Measurements from ENCODE around the gene ZC3HAV1L. TPM values are rescaled to one million over a fixed set of nuclear protein-coding genes. Genes with fewer than 3 reads are reported as not detected.
"Not testable (repeated sequence)": the region's sequence is repeated elsewhere in the genome, so short reads cannot be mapped to it uniquely, and the experiment has no call there.

ZC3HAV1L gene
- total RNA-seq, 2 experiments from 2014 or later, result 14.9 to 16.5 TPM

- Mint-ChIP-seq H3K36me3 (ENCODE audit: low read depth) (peaks cover 30% of the 10 kb centered on the region), H3K4me3 (peak overlapping the region; percentile 82), H3K27me3 (peaks cover 4% of the 10 kb centered on the region), H3K9me3 (no peaks in the 10 kb centered on the region), H3K27ac (peak overlapping the region; percentile 27), H3K4me1 (peaks cover 35% of the 10 kb centered on the region)
- POLR2A ChIA-PET, result no interaction called here
- no peak for DNase-seq
- CTCF ChIA-PET, result interaction anchor here (0.6 to 1.3 kb wide), 4 partner anchors 10 to 115 kb away, joined by 3 to 5 read pairs (median 3); no protein-coding TSS in a partner anchor
Observed at GRCh38 chr7:139033346-139034114, 2.3 kb downstream of the ZC3HAV1L start.

GRCh38 chr7:139032473-139032872, 3.4 kb downstream of the ZC3HAV1L start:
- ChIA-PET CTCF (interaction anchor here (1.3 kb wide), 2 partner anchors 9 to 146 kb away, joined by 3 read pairs; no protein-coding TSS in a partner anchor), POLR2A (no interaction called here)
- no peaks in the 10 kb centered on the region for H3K9me3 Mint-ChIP-seq
- DNase-seq, result no peak
- peaks cover 36% of the 10 kb centered on the region for H3K4me1 Mint-ChIP-seq
- H3K27ac Mint-ChIP-seq, result no peak overlapping the region
- H3K36me3 Mint-ChIP-seq (ENCODE audit: low read depth), result peaks cover 36% of the 10 kb centered on the region
- peaks cover 1% of the 10 kb centered on the region for H3K27me3 Mint-ChIP-seq
- no peak overlapping the region for H3K4me3 Mint-ChIP-seq

GRCh38 chr7:139029353-139029752, 6.5 kb downstream of the ZC3HAV1L start:
- ChIA-PET POLR2A (no interaction called here), CTCF (interaction anchor here (0.5 to 0.9 kb wide), 2 partner anchors 12 to 313 kb away, joined by 3 to 4 read pairs; no protein-coding TSS in a partner anchor)
- H3K36me3 Mint-ChIP-seq (ENCODE audit: low read depth), result peaks cover 49% of the 10 kb centered on the region
- H3K9me3 Mint-ChIP-seq, result no peaks in the 10 kb centered on the region
- H3K4me1 Mint-ChIP-seq, result peaks cover 23% of the 10 kb centered on the region
- H3K4me3 Mint-ChIP-seq, result no peak overlapping the region
- H3K27me3 Mint-ChIP-seq, result no peaks in the 10 kb centered on the region
- H3K27ac Mint-ChIP-seq, result no peak overlapping the region
- DNase-seq, result no peak

- Mint-ChIP-seq H3K4me1 (peaks cover 11% of the 10 kb centered on the region), H3K4me3 (no peak overlapping the region), H3K27ac (no peak overlapping the region), H3K27me3 (no peaks in the 10 kb centered on the region), H3K9me3 (no peaks in the 10 kb centered on the region), H3K36me3 (ENCODE audit: low read depth) (peaks cover 52% of the 10 kb centered on the region)
- ChIA-PET CTCF (interaction anchor here (0.6 to 1.9 kb wide), 6 partner anchors 8 to 108 kb away, joined by 3 to 10 read pairs (median 4); a partner anchor contains a TSS), POLR2A (no interaction called here)
- no peak for DNase-seq
Observed at GRCh38 chr7:139026551-139026950, 9.3 kb downstream of the ZC3HAV1L start.

- H3K9me3 Mint-ChIP-seq, H3K27me3 Mint-ChIP-seq, POLR2A ChIA-PET: not testable (repeated sequence)
Observed at GRCh38 chr7:139025861-139026260, 10.0 kb downstream of the ZC3HAV1L start.

GRCh38 chr7:139023076-139023475, 12.8 kb downstream of the ZC3HAV1L start:
- no peak for DNase-seq
- Mint-ChIP-seq H3K27me3 (no peaks in the 10 kb centered on the region), H3K4me3 (no peak overlapping the region), H3K4me1 (peaks cover 6% of the 10 kb centered on the region), H3K27ac (no peak overlapping the region), H3K36me3 (ENCODE audit: low read depth) (peaks cover 36% of the 10 kb centered on the region), H3K9me3 (no peaks in the 10 kb centered on the region)
- ChIA-PET CTCF (interaction anchor here (1.3 to 1.8 kb wide), 2 partner anchors 10 to 26 kb away, joined by 3 to 4 read pairs; no protein-coding TSS in a partner anchor), POLR2A (no interaction called here)

More at GRCh38 chr7:139025861-139026260, 10.0 kb downstream of the ZC3HAV1L start:
- not testable (repeated sequence) for H3K27ac Mint-ChIP-seq, H3K4me3 Mint-ChIP-seq, DNase-seq
- peaks cover 11% of the 10 kb centered on the region for H3K4me1 Mint-ChIP-seq
- peaks cover 48% of the 10 kb centered on the region for H3K36me3 Mint-ChIP-seq (ENCODE audit: low read depth)
- CTCF ChIA-PET, result interaction anchor here (0.6 to 1.9 kb wide), 8 partner anchors 8 to 111 kb away, joined by 3 to 10 read pairs (median 3); a partner anchor contains a TSS

- H3K36me3 Mint-ChIP-seq (ENCODE audit: low read depth), result peaks cover 34% of the 10 kb centered on the region
- POLR2A ChIA-PET, result no interaction called here
Observed at GRCh38 chr7:139022286-139022685, 13.6 kb downstream of the ZC3HAV1L start.

GRCh38 chr7:139018910-139019309, 16.9 kb downstream of the ZC3HAV1L start:
- peaks cover 14% of the 10 kb centered on the region for H3K27me3 Mint-ChIP-seq
- H3K9me3 Mint-ChIP-seq, result no peaks in the 10 kb centered on the region
- H3K4me3 Mint-ChIP-seq, result no peak overlapping the region
- H3K27ac Mint-ChIP-seq, result no peak overlapping the region
- DNase-seq, result no peak
- H3K36me3 Mint-ChIP-seq (ENCODE audit: low read depth), result peaks cover 19% of the 10 kb centered on the region
- CTCF ChIA-PET, result interaction anchor here (0.8 to 2.6 kb wide), 3 partner anchors 10 to 115 kb away, joined by 4 to 8 read pairs (median 7); a partner anchor contains a TSS
- H3K4me1 Mint-ChIP-seq, result peaks cover 10% of the 10 kb centered on the region
- POLR2A ChIA-PET, result no interaction called here

More at GRCh38 chr7:139022286-139022685, 13.6 kb downstream of the ZC3HAV1L start:
- CTCF ChIA-PET, result interaction anchor here (0.6 kb wide), 1 partner anchor 381 kb away, joined by 3 read pairs; no protein-coding TSS in a partner anchor
- H3K27ac Mint-ChIP-seq, result no peak overlapping the region
- peaks cover 9% of the 10 kb centered on the region for H3K4me1 Mint-ChIP-seq
- H3K9me3 Mint-ChIP-seq, result no peaks in the 10 kb centered on the region
- H3K4me3 Mint-ChIP-seq, result no peak overlapping the region
- no peaks in the 10 kb centered on the region for H3K27me3 Mint-ChIP-seq
- DNase-seq, result no peak

GRCh38 chr7:139016931-139017511, 18.8 kb downstream of the ZC3HAV1L start:
- H3K27me3 Mint-ChIP-seq, result peaks cover 18% of the 10 kb centered on the region
- CTCF ChIA-PET, result interaction anchor here (0.5 to 2.6 kb wide), 20 partner anchors 10 to 1462 kb away, joined by 3 to 10 read pairs (median 4); partner anchors contain the start of gene UBN2
- no peak overlapping the region for H3K4me3 Mint-ChIP-seq
- peaks cover 10% of the 10 kb centered on the region for H3K4me1 Mint-ChIP-seq
- H3K27ac Mint-ChIP-seq, result no peak overlapping the region
- peak; percentile 79 for DNase-seq
- H3K36me3 Mint-ChIP-seq (ENCODE audit: low read depth), result peaks cover 4% of the 10 kb centered on the region
- no peaks in the 10 kb centered on the region for H3K9me3 Mint-ChIP-seq
- POLR2A ChIA-PET, result no interaction called here

GRCh38 chr7:139011373-139011772, 24.5 kb downstream of the ZC3HAV1L start:
- no peak overlapping the region for H3K27ac Mint-ChIP-seq
- H3K4me1 Mint-ChIP-seq, result no peaks in the 10 kb centered on the region
- DNase-seq, result no peak
- no peak overlapping the region for H3K4me3 Mint-ChIP-seq
- peaks cover 11% of the 10 kb centered on the region for H3K9me3 Mint-ChIP-seq
- CTCF ChIA-PET, result interaction anchor here (0.9 kb wide), 1 partner anchor 423 kb away, joined by 3 read pairs; no protein-coding TSS in a partner anchor
- H3K36me3 Mint-ChIP-seq (ENCODE audit: low read depth), result no peaks in the 10 kb centered on the region
- POLR2A ChIA-PET, result no interaction called here
- peaks cover 17% of the 10 kb centered on the region for H3K27me3 Mint-ChIP-seq

GRCh38 chr7:139004321-139005090, 31.3 kb downstream of the ZC3HAV1L start:
- no peak for DNase-seq
- Mint-ChIP-seq H3K4me3 (no peak overlapping the region), H3K9me3 (peaks cover 25% of the 10 kb centered on the region), H3K4me1 (peaks cover 4% of the 10 kb centered on the region), H3K36me3 (ENCODE audit: low read depth) (peaks cover 4% of the 10 kb centered on the region), H3K27ac (no peak overlapping the region), H3K27me3 (peaks cover 34% of the 10 kb centered on the region)
- ChIA-PET CTCF (interaction anchor here (0.9 kb wide), 1 partner anchor 18 kb away, joined by 3 read pairs; no protein-coding TSS in a partner anchor), POLR2A (no interaction called here)

GRCh38 chr7:138999414-138999813, 36.4 kb downstream of the ZC3HAV1L start:
- Mint-ChIP-seq H3K9me3 (peaks cover 12% of the 10 kb centered on the region), H3K27ac (no peak overlapping the region), H3K27me3 (peaks cover 42% of the 10 kb centered on the region), H3K4me1 (peaks cover 12% of the 10 kb centered on the region), H3K4me3 (no peak overlapping the region), H3K36me3 (ENCODE audit: low read depth) (peaks cover 4% of the 10 kb centered on the region)
- ChIA-PET POLR2A (interaction anchor here (0.6 kb wide), 1 partner anchor 96 kb away, joined by 3 read pairs; no protein-coding TSS in a partner anchor), CTCF (no interaction called here)
- peak; percentile 26 for DNase-seq

Measured in activated CD4-positive, alpha-beta T cell treated with anti-CD3 and anti-CD28 coated beads, Interleukin-2, amount 10 ng/mL, durations not matched to agents 7 days and 5 days (primary cell).